ENCODE results near the gene PRKCQ. TPM values are rescaled to one million over a fixed set of nuclear protein-coding genes. Genes with fewer than 3 reads are reported as not detected.

The PRKCQ gene
- total and polyA plus RNA-seq, 2 of the 13 experiments (the other 11 are each of a cell fraction or from before 2014, with no cell fraction given): 0.13 to 0.35 TPM

GRCh38 chr10:6516281-6516928 is 63.7 kb downstream of the PRKCQ start (continued):
- TF ChIP-seq ZNF318 (CRISPR knock-in tag; IDR thresholded peaks at IDR 0.05) (no peak), ZNF468 (CRISPR knock-in tag; IDR thresholded peaks at IDR 0.05) (no peak), NRL (CRISPR knock-in tag; IDR thresholded peaks at IDR 0.05; ENCODE audit: borderline replicate concordance) (no peak), SMARCC2 (IDR thresholded peaks at IDR 0.05) (no peak), MAFK (conservative IDR thresholded peaks at IDR 0.05 in 1 of 2, IDR thresholded peaks at IDR 0.05 in 1 of 2; ENCODE audit: low read length in 2 of 2) (peak in 1 of 2 experiments; percentile 41; a peak in 1 of 4 replicates), ATRX (CRISPR knock-in tag; IDR thresholded peaks at IDR 0.05; ENCODE audit: borderline replicate concordance) (no peak), CTCF (CRISPR knock-in tag; IDR thresholded peaks at IDR 0.05) (peak; percentile 10; the same call in 1 of the 2 replicates)

Measured in HepG2 (cell line).